Neural progenitor cell (in vitro differentiated cells): ENCODE results near the gene FAM163B.

Experiments
- EZH2 ChIP-seq: fragments of 200-600 bp; sonication (generic); IDR thresholded peaks from 2 replicates; pipeline ENCODE4 v1.6.1; 2017; ENCODE audit warnings: antibody characterized with exemption, mild to moderate bottlenecking, moderate library complexity
- TF ChIP-seq, protein P1 (sequence below): fragments of 200-600 bp; sonication (generic); IDR thresholded peaks from 2 replicates; pipeline ENCODE4 v1.5.1; 2017; ENCODE audit warnings: antibody characterized with exemption, mild to moderate bottlenecking

DNA sequence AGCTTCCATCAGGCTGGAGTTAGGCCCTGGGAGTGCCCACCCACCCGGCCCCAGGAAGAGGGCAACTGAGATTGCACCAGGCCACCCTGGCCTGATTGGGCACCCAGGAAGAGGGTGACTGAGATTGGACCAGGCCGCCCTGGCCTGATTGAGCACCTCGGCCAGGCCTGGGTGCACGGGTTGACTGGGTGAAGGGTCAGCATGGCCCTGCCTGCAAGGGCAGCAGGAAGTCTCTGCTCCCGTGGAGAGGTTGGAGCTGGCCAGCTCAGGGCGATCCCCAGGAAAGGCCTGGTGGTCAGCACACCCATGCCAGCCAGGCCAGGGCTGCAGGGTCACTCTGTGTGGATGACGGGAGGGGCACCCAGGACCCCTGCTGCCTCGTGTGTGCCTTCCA, 62.9 kb downstream of the FAM163B start:
- TF ChIP-seq, protein P1, sequence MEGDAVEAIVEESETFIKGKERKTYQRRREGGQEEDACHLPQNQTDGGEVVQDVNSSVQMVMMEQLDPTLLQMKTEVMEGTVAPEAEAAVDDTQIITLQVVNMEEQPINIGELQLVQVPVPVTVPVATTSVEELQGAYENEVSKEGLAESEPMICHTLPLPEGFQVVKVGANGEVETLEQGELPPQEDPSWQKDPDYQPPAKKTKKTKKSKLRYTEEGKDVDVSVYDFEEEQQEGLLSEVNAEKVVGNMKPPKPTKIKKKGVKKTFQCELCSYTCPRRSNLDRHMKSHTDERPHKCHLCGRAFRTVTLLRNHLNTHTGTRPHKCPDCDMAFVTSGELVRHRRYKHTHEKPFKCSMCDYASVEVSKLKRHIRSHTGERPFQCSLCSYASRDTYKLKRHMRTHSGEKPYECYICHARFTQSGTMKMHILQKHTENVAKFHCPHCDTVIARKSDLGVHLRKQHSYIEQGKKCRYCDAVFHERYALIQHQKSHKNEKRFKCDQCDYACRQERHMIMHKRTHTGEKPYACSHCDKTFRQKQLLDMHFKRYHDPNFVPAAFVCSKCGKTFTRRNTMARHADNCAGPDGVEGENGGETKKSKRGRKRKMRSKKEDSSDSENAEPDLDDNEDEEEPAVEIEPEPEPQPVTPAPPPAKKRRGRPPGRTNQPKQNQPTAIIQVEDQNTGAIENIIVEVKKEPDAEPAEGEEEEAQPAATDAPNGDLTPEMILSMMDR: no peak
- TF ChIP-seq EZH2: no peak
